Epithelial cell of prostate (primary cell): ENCODE results near the gene PMFBP1.

ENCODE experiments used
- DNase-seq: peaks from one replicate; pipeline ENCODE4 v3.0.0-alpha.2; 2011; ENCODE audit warnings: low read depth, low spot score
- H3K27ac ChIP-seq: fragments of 450-650 bp; 2 replicates; pipeline ENCODE4 v1.5.1; 2017; ENCODE audit warnings: mild to moderate bottlenecking

PMFBP1 gene, protein sequence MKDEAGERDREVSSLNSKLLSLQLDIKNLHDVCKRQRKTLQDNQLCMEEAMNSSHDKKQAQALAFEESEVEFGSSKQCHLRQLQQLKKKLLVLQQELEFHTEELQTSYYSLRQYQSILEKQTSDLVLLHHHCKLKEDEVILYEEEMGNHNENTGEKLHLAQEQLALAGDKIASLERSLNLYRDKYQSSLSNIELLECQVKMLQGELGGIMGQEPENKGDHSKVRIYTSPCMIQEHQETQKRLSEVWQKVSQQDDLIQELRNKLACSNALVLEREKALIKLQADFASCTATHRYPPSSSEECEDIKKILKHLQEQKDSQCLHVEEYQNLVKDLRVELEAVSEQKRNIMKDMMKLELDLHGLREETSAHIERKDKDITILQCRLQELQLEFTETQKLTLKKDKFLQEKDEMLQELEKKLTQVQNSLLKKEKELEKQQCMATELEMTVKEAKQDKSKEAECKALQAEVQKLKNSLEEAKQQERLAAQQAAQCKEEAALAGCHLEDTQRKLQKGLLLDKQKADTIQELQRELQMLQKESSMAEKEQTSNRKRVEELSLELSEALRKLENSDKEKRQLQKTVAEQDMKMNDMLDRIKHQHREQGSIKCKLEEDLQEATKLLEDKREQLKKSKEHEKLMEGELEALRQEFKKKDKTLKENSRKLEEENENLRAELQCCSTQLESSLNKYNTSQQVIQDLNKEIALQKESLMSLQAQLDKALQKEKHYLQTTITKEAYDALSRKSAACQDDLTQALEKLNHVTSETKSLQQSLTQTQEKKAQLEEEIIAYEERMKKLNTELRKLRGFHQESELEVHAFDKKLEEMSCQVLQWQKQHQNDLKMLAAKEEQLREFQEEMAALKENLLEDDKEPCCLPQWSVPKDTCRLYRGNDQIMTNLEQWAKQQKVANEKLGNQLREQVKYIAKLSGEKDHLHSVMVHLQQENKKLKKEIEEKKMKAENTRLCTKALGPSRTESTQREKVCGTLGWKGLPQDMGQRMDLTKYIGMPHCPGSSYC

DNA sequence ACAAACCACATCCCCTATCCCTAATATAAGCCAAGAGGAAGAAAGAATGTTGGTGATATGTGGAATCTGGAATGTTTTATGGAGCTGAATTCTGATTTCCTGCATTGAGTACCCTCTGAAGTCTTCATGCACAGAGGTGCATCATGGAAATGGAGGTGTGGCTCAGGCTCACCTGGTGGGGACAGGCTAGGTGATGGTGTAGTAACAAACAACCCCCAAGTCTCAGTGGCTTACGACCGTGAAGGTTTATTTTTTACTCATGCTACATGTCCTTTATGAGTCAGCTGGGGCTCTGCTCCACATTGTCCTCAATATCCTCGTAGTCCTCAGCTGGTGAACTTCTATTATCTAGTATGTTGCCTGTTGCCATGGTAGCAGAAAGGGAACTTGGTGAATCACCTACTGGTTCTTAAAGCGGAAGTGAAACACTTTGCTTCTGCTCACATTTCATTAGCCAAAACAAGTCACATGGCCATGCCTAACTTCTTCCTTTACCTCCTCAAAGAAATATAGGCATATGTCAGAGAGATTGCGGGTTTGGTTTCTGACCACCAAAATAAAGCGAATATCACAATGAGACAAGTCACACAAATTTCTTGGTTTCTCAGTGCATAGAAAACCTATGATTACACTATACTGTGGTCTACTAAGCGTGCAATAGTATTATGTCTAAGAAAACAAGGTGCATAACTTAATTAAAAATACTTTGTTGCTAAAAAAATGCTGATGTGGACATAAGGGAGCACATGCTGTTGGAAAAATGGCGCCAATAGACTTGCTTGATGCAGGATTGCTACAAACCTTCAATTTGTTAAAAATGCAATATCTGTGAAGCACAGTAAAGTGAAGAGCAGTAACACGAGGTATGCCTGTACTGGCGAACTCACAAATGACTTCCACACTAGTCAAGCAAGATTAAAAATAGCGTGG, at the start of gene PMFBP1:
PMFBP1 (minus strand) TSS at position 51 of the 930 bp plus-strand sequence. CDS start 947 bp downstream, outside the sequence.
- DNase-seq: peak; percentile 85
- H3K27ac ChIP-seq: no peak within 1 kb of the TSS

DNA sequence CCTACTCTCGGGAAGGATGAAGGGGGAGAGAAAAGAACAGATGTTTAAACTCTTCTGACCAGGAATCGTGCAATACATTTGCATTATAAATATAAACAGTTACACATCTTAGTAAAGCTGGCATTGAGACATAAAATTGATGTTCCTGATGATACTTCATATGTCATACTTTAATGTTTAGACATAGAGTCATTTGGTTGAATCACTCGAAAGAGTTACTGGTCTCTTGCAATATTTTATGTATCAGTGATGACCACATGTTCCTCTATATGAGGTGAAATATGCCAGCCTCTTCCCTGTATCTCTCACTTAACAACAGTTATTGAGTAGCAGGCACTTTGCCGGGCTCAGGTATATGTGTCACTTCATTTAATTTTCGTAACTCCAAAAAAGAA, 49.7 kb upstream of the PMFBP1 start:
- peak overlapping the region; percentile 27 for H3K27ac ChIP-seq
- no peak for DNase-seq

DNA sequence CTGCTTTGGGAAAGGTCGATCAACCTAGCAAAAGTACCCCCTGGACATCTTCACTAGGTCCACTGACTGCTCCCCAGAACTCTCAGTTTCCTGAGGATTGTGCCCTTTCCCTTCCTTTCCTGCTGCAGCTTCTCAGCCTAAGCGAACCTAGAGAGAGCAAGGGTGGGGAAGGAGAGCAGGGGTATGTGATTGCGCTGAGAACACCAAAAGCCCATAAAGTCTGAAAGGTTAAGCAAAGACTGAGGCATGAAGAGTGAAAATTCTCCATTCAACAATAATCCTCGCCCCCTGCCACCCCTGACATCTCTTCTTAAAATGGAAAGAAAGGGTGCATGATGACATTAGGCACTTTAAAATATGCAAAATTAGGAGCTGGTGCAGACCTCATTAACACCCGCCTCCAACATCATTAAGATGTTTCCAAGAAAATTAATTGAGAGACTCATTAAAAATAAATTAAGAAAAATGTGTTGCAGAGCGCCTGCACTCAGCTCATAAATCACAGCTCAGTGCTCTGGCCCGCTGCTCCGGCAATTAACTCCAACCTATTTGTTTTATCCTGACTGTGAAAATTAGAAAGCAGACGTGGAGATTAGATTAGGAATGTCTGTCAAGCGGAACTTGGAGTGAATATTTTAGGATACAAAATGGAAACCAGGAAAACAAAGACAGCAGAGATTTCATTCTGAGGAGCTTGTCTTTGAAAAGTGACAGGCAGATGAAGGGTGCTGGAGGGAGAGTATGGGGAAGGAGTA, 49.1 kb upstream of the PMFBP1 start:
- DNase-seq: no peak

DNA sequence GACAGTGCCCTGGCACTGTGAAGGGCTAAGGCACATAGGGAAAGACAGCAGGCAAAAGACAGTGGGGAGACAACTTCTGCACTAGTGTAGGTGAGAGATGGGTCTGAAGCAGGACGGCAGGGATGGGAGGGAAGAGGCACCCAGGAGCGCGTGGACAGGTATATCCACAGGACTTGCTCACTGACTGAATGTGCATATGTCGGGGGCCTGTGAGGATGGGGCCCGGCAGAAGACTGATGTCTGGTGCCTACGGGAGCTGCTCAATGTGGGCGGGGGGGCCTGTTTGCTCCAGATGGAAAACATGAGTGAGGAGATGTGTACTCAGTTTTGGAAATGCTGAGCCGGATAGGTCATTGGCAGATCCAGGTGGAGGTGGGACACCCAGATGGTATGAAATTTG, 47.3 kb upstream of the PMFBP1 start:
- no peak overlapping the region for H3K27ac ChIP-seq
- DNase-seq: no peak

More for the DNA sequence above, 49.1 kb upstream of the PMFBP1 start:
- no peak overlapping the region for H3K27ac ChIP-seq

DNA sequence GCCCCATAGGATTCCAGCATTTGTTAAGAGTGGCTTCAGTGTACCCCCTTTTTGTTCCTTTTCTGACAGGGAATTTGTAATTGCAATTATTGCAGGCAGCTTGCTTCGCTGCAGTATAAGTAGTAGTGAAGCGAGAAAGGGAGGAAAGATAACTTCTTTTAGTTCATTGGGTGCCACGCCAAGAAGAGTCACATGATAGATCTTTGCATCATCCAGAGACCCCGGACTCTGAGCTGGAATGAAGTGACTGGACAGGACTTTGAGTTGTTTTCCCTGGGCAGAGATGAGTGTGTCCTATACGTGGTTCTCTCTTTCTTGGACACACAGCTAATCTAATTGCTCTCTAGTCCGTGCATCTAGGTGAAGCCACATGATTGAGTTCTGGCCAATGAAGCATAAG, 44.8 kb upstream of the PMFBP1 start:
- no peak overlapping the region for H3K27ac ChIP-seq
- no peak for DNase-seq

DNA sequence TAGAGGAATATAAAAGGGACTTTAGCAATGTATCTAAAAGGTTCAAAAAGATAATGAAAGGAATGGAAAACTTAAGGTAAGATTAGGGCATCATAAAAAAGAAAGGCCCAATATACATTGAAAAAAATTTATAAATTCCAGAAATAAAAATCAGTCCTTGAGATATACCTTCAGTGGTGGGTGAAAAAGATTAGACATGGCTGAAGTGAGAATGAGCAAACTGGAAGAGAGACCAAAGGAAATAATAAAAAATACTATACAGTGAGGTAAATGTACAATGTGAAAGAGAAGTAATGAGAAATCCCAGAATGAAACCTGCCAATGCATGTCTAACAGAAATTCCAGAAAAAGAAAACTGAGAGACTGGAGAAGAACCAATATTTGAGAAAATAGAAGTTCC, 42.9 kb upstream of the PMFBP1 start:
- DNase-seq: no peak
- no peak overlapping the region for H3K27ac ChIP-seq

DNA sequence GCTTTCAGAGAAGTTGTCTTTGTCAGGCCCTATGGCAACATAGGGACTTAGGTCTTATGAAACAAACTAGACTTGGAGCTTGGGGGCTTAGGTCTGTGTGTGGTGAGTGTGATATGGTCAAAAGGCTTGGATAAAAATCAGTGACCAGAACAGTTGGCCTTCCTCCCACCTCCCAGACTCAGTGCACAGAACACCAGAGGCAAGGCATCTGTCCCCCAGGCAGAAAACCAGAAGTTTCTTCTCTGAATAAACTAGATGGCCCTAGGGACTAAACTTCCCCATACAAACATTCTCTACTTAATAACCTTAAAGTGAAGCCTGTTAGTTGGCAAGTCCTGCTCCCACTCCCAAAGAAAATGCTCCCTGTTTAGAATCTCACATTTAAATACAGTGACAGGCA, 39.2 kb upstream of the PMFBP1 start:
- no peak overlapping the region for H3K27ac ChIP-seq
- DNase-seq: no peak

DNA sequence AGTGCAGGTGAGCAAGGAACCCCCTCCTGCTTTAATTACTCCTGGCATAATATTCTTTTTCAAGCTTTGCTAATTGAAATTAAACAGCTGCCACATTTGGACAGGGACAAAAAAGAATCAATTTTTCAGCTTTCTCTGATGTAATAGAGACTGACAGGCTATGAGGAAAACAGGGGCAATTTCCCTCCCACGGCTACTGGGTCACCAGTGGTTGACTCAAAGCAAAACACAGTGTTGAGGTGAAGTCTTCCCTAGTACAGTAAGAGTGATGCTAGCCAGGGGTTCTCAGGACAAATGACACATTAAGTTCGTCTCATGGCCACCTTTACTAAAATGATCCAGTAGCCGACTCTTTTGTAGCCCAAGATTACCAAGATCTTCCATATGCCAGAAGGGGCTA, 38.6 kb upstream of the PMFBP1 start:
- DNase-seq: no peak
- H3K27ac ChIP-seq: no peak overlapping the region

DNA sequence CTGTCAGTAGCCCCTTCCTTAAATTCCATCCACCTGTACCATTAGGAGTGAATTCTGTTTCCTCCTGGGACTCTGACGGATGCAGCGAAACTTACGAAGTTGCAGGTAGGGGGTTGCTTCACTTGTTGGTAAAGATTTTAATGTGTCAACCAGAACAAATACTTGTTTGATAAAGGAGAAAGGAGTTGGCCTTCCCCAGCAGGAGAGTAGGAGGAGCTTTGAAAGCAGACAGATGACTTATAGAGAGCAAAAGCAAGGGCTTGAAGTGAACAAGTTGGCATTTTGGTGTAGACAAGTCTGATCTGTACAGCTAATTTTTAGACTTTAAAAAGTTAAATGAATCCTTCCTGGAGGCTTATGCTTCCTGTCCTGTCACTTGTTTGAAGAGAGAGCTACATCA, 38.1 kb upstream of the PMFBP1 start:
- no peak overlapping the region for H3K27ac ChIP-seq

DNA sequence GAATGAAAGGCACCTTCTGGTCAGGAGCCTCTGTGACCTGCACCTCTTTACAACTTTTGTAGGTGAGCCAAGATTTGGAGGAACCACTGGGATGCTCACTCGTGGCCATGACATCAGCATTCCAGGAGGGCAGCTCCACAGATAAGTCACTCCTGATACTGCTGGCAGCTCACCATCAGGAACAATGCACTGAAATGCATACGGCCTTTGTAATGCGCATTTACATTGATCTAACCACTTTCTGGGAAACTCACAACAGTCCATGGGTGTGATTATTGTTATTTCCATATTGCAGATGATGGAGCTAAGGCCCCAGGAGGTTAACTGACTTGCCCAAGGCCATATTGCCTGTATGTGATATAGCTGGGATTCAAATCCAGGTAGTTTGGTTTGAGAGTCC, 34.3 kb upstream of the PMFBP1 start:
- DNase-seq: no peak
- H3K27ac ChIP-seq: no peak overlapping the region

More for the DNA sequence above, 38.1 kb upstream of the PMFBP1 start:
- no peak for DNase-seq

DNA sequence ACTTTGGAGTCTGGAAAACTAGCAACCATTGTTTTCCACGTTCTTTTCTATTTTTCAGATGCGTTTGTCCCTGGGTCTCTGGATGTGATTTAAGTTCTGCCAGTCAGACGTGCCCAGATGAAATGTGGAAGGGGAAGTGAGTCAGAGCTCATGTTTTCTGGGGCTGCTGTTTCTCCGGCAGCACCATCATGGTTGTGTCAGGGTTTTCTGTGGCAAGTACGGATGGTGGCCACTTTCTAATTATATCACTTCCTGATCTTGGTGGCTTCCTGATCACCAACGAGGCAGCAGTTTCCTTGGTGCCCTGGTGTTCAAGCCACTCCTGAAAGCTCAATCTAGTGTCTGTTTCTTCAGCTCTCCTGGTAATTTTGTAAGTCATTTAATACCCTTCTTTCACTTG, 31.4 kb upstream of the PMFBP1 start:
- H3K27ac ChIP-seq: peak overlapping the region; percentile 60
- DNase-seq: peak; percentile 14

DNA sequence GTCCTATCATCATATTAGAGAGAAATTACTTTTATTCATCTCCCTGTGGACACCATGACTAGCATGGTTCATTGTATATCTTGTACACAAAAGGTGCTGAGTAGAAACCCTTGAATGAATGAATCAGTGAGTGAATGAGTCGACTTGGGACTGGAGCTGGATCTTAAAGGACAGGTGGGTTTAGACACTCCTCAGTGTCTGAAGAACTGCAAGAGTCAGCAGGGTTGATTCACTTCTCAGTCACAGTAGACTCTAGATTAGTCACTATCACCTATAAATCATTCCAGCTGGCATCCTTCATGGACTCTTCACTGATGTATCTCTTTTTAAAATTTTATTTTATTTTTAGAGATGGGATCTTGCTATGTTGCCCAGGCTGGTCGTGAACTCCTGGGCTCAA, 30.1 kb upstream of the PMFBP1 start:
- peak overlapping the region; percentile 60 for H3K27ac ChIP-seq
- peak; percentile 92 for DNase-seq

DNA sequence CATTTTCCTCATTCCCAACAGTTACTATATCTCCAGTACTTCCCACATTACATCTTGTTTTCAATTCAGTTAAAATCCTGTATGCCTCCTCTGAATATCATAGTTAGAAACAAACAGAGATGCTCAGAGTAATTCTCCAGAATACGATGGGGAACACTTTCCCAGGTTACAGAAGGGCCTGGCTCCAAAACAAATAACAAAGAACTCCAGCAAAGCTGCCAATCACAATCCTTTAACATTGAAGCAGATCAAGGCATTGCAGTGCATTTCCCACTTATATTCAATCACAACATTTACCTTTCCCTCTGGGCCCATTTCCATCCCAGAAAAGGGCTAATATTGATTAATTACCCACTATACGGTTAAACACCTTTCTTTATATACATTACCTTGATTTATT, 29.4 kb upstream of the PMFBP1 start:
- DNase-seq: no peak
- peak overlapping the region; percentile 60 for H3K27ac ChIP-seq

DNA sequence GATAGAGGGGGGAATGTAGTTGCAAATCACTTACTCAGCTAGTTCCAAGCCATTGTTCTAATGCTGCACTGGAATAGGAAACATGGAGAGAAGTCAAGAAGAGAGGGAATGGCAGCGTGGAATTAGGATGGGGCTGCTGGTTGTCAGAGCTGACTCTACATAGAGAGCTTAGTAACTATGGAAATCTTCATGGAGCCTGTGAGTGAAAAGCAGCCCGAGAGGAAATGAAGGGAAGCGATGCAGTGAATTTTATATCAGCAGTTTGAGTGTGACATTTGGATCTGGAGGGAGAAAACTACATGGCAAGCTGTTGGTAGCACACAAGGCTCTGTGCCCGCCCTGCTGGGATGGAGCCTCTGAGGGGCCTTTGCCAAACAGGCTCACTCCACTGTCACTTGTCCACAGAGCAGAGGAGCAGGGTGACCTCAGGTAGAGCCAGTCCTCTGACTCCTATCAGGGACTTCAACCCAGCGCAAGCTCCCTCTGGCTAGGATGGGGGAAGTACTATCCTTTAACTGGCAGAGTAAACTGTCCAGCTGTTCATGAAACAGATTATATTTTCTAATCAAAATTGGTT, 27.9 kb upstream of the PMFBP1 start:
- no peak overlapping the region for H3K27ac ChIP-seq
- DNase-seq: no peak

DNA sequence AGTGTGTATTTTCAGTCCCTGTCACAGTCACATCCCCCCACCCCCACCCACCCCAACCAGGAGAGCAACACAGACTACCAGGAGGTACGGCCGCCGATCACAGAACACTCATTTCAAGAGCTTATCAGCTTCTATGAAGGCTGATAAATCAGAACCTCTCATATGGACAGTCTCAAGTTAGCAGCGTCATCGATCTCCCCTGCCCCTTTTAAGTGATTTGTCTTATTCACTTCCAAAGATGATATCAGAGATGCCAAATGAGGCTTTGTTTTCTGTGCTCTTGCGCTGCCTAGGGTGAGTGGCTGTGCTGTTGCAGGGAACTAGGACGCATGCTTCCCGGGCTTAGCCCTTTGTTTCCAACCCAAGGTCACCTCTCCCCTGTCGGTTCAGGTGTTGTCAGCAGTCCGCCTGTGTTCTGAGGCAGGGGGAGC, 26.8 kb upstream of the PMFBP1 start:
- DNase-seq: no peak
- H3K27ac ChIP-seq: no peak overlapping the region

DNA sequence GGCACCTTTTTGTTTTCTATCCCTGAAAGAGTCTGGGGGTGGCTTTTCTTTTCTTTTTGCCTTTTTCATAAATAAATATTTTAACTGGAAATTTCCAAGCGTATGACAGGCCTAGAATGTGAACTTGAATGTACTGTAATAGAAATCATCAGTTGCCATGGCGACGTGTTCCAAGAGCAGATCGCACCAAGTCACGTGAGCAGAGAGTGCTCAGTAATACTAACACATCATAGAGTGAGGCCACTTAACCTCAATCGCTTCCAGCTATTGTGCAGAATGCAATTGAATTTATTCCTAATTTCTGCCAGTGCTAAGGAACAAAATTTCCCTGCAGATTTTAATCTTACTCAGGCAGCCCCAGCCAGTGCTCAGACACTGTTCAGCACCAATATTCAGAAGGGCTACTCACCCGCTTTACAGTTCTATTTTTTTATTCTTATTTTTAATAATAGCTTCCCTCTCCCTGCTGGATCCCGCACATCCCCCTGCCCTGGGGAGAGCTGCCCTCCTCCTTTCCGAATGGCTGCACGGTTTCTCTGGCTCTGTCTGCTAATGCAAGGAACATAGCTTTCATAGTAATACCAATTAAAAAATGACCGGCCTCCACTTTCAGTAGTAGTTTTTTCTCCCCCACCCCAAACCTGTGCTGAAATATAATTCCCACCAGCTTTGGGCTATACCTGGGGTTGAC, 26.2 kb upstream of the PMFBP1 start:
- H3K27ac ChIP-seq: no peak overlapping the region
- DNase-seq: no peak

DNA sequence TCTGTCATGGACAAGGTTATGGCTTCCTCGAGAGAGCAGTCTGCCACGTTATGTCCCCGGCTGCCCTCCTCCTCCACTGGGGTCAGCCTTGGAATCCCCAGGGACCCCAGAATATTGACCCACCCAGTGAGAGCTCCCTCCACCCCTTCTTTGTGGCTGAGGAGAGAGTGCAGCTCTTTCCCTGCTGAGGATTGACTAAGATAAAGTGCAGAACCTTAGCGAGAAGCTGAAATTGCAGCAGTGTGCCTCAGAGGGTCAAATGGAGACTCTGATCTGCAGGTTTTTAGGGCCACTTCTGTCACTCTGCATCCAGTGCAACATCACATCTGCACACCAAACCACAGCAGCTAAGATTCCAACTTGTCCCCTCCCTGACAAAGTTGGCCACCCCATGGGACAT, 25.6 kb upstream of the PMFBP1 start:
- DNase-seq: no peak
- no peak overlapping the region for H3K27ac ChIP-seq

DNA sequence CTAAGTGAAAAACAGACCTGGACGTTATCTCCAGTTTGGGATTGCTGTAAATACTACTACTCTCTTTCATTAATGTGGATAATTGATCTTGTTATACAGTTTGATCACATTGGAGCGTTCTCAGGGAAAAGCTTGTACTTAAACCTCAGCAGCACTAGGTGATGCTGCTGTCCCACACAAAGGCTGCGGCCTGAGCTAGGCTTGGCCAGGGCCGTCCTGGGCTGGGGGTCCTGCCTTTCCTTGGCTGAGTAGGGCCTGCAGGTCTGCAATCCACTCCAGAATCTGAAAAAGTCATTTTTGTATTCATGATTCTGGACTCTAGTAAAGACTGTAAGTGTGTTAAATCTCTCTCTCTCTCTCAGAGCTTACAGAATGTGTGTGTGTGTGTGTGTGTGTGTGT, 23.7 kb upstream of the PMFBP1 start:
- no peak for DNase-seq
- H3K27ac ChIP-seq: no peak overlapping the region
